Measurements from ENCODE around the gene AURKAIP1.

GRCh38 chr1:1390675-1391074, 15.7 kb upstream of the AURKAIP1 start:
- TF ChIP-seq CTCF (IDR thresholded peaks at IDR 0.05 in 2 of 3, conservative IDR thresholded peaks at IDR 0.05 in 1 of 3; ENCODE audit: insufficient read depth in 2 of 3, low read depth in 1 of 3, low read length in 3 of 3) (no peak), NBN (IDR thresholded peaks at IDR 0.05; ENCODE audit: low read depth) (no peak), ATF3 (IDR thresholded peaks at IDR 0.05) (no peak), ATF3 (CRISPR knock-in tag; conservative IDR thresholded peaks at IDR 0.05) (no peak), YY1 (IDR thresholded peaks at IDR 0.05; ENCODE audit: borderline replicate concordance in 1 of 3, control insufficient read depth in 1 of 3, extremely low read depth in 1 of 3, insufficient read depth in 3 of 3, insufficient read length in 1 of 3, insufficient replicate concordance in 2 of 3, low read depth in 1 of 3, low read length in 2 of 3) (no peak), CBFB (CRISPR knock-in tag; IDR thresholded peaks at IDR 0.05) (no peak), REST (IDR thresholded peaks at IDR 0.05; ENCODE audit: borderline replicate concordance) (0 out of 2 replicates have a peak, but pooled peaks have one; percentile 27), REST (CRISPR knock-in tag; IDR thresholded peaks at IDR 0.05; ENCODE audit: low read depth) (no peak), HDAC2 (IDR thresholded peaks at IDR 0.05) (no peak), GATA2 (CRISPR knock-in tag; IDR thresholded peaks at IDR 0.05) (no peak), POLR2A (conservative IDR thresholded peaks at IDR 0.05) (no peak), ELF2 (CRISPR knock-in tag; IDR thresholded peaks at IDR 0.05) (no peak), TCF7 (IDR thresholded peaks at IDR 0.05; ENCODE audit: borderline replicate concordance) (no peak), EZH2 (IDR thresholded peaks at IDR 0.05; ENCODE audit: borderline replicate concordance, low read depth, low read length) (no peak), FOXK1 (CRISPR knock-in tag; IDR thresholded peaks at IDR 0.05; ENCODE audit: borderline replicate concordance) (no peak), MAX (CRISPR knock-in tag; IDR thresholded peaks at IDR 0.05) (no peak)

All from K562 (cell line).